SK-N-SH (cell line): ENCODE results near the gene AMMECR1.

Source experiments
- EP300 ChIP-seq, 2 experiments: IDR thresholded peaks; 2 replicates each; pipeline versions ENCODE4 v1.4.0 to v1.6.1; 2012; ENCODE audit warnings: borderline replicate concordance in 1 of 2, low read depth in 1 of 2, low read length in 1 of 2
- RAD21 ChIP-seq: IDR thresholded peaks from 2 replicates; pipeline ENCODE4 v1.6.1; 2012; ENCODE audit warnings: mild to moderate bottlenecking, low read length
- RFX5 ChIP-seq: IDR thresholded peaks from 2 replicates; pipeline ENCODE4 v1.6.1; 2012; ENCODE audit warnings: mild to moderate bottlenecking, improper control_type of control experiment, low read length
- TF ChIP-seq, protein P1 (sequence below): fragments of 200-600 bp; sonication (generic); IDR thresholded peaks from 2 replicates; pipeline ENCODE4 v1.6.1; 2017; ENCODE audit warnings: antibody characterized with exemption, mild to moderate bottlenecking, moderate library complexity
- TF ChIP-seq, protein P2 (sequence below): IDR thresholded peaks from 2 replicates; pipeline ENCODE4 v1.4.0; 2012; ENCODE audit warnings: low read depth, borderline replicate concordance

- TF ChIP-seq RAD21 (no peak), RFX5 (no peak), EP300 (IDR thresholded peaks at IDR 0.05; ENCODE audit: borderline replicate concordance in 1 of 2, low read depth in 1 of 2, low read length in 1 of 2) (no peak)
- TF ChIP-seq, protein P1, sequence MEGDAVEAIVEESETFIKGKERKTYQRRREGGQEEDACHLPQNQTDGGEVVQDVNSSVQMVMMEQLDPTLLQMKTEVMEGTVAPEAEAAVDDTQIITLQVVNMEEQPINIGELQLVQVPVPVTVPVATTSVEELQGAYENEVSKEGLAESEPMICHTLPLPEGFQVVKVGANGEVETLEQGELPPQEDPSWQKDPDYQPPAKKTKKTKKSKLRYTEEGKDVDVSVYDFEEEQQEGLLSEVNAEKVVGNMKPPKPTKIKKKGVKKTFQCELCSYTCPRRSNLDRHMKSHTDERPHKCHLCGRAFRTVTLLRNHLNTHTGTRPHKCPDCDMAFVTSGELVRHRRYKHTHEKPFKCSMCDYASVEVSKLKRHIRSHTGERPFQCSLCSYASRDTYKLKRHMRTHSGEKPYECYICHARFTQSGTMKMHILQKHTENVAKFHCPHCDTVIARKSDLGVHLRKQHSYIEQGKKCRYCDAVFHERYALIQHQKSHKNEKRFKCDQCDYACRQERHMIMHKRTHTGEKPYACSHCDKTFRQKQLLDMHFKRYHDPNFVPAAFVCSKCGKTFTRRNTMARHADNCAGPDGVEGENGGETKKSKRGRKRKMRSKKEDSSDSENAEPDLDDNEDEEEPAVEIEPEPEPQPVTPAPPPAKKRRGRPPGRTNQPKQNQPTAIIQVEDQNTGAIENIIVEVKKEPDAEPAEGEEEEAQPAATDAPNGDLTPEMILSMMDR = no peak
- TF ChIP-seq, protein P2, sequence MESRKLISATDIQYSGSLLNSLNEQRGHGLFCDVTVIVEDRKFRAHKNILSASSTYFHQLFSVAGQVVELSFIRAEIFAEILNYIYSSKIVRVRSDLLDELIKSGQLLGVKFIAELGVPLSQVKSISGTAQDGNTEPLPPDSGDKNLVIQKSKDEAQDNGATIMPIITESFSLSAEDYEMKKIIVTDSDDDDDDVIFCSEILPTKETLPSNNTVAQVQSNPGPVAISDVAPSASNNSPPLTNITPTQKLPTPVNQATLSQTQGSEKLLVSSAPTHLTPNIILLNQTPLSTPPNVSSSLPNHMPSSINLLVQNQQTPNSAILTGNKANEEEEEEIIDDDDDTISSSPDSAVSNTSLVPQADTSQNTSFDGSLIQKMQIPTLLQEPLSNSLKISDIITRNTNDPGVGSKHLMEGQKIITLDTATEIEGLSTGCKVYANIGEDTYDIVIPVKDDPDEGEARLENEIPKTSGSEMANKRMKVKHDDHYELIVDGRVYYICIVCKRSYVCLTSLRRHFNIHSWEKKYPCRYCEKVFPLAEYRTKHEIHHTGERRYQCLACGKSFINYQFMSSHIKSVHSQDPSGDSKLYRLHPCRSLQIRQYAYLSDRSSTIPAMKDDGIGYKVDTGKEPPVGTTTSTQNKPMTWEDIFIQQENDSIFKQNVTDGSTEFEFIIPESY = no peak
Measured at GRCh38 chrX:110310000-110310790, 7.7 kb downstream of the AMMECR1 start.
